ENCODE results near the gene DNAJB8. TPM values are rescaled to one million over a fixed set of nuclear protein-coding genes. Genes with fewer than 3 reads are reported as not detected.

Gene DNAJB8
- total RNA-seq, 1 donor from 2014 or later: not detected

GRCh38 chr3:128472449-128473179 lies 5.9 kb upstream of the DNAJB8 start:
- H3K27me3 ChIP-seq (ENCODE audit: low read depth): peaks cover 12% of the 10 kb centered on the region
- DNase-seq: no peak
- no peak overlapping the region for H3K27ac ChIP-seq
- no peak overlapping the region for H3K4me3 ChIP-seq
- no peaks in the 10 kb centered on the region for H3K9me3 ChIP-seq
- no peaks in the 10 kb centered on the region for H3K36me3 ChIP-seq
- intact Hi-C loops (cut with DNase I): no loop called here
- no peaks in the 10 kb centered on the region for H3K4me1 ChIP-seq
- TF ChIP-seq, protein P1, sequence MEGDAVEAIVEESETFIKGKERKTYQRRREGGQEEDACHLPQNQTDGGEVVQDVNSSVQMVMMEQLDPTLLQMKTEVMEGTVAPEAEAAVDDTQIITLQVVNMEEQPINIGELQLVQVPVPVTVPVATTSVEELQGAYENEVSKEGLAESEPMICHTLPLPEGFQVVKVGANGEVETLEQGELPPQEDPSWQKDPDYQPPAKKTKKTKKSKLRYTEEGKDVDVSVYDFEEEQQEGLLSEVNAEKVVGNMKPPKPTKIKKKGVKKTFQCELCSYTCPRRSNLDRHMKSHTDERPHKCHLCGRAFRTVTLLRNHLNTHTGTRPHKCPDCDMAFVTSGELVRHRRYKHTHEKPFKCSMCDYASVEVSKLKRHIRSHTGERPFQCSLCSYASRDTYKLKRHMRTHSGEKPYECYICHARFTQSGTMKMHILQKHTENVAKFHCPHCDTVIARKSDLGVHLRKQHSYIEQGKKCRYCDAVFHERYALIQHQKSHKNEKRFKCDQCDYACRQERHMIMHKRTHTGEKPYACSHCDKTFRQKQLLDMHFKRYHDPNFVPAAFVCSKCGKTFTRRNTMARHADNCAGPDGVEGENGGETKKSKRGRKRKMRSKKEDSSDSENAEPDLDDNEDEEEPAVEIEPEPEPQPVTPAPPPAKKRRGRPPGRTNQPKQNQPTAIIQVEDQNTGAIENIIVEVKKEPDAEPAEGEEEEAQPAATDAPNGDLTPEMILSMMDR (IDR thresholded peaks at IDR 0.05): no peak
- ATAC-seq: no peak

DNA sequence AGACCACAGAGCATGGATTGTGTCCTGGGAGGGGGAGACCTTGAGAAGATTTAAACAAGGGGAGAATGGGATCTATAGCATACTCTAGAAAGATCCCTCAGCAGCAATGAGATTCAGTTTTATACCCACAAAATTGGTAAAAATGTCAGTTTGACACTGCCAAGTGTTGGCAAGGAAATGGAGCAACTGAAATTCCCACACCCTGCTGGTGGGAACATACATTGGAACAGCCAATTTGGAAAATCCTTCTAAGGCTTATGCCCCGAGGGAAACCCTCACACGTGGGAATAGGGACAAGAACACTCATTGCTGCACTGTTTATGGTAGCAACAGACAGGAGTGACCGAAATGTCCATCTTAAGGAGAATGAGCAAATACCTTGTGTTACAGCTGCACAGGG lies 5.0 kb upstream of the DNAJB8 start:
- H3K4me3 ChIP-seq: no peak overlapping the region
- H3K27ac ChIP-seq: no peak overlapping the region
- TF ChIP-seq, protein P1 (IDR thresholded peaks at IDR 0.05): no peak
- no peak for ATAC-seq
- H3K9me3 ChIP-seq: no peaks in the 10 kb centered on the region
- DNase-seq: no peak
- peaks cover 4% of the 10 kb centered on the region for H3K27me3 ChIP-seq (ENCODE audit: low read depth)
- H3K4me1 ChIP-seq: no peaks in the 10 kb centered on the region
- no peaks in the 10 kb centered on the region for H3K36me3 ChIP-seq
- intact Hi-C loops (cut with DNase I): no loop called here

DNA sequence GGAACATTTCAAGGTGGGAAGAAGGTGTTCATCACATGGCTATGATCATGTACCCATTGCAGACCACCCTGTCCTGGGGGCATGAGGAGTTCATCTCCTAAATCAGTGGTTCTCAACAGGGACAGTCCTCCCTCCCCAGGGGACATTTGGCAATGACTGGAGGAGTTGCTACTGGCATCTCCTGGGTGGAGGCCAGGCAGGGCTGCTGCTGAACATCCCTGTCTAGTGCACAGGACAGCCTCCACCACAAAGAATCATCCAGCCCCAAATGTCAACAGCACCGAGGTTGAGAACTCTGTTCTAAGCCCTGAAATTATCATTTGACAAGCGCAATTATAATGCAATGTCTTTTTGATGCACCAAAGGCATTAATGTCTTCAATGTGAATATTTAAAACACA lies 4.4 kb upstream of the DNAJB8 start:
- DNase-seq (no peak), ATAC-seq (no peak)
- no peaks in the 10 kb centered on the region for H3K36me3 ChIP-seq
- TF ChIP-seq, protein P1 (IDR thresholded peaks at IDR 0.05): no peak
- no peaks in the 10 kb centered on the region for H3K4me1 ChIP-seq
- peaks cover 4% of the 10 kb centered on the region for H3K27me3 ChIP-seq (ENCODE audit: low read depth)
- H3K9me3 ChIP-seq: no peaks in the 10 kb centered on the region
- H3K4me3 ChIP-seq: no peak overlapping the region
- intact Hi-C loops (cut with DNase I): no loop called here
- no peak overlapping the region for H3K27ac ChIP-seq

- DNase-seq (no peak), ATAC-seq (no peak)
- Histone ChIP-seq H3K4me3 (no peak overlapping the region), H3K27me3 (ENCODE audit: low read depth) (peaks cover 4% of the 10 kb centered on the region), H3K4me1 (no peaks in the 10 kb centered on the region), H3K36me3 (no peaks in the 10 kb centered on the region), H3K9me3 (no peaks in the 10 kb centered on the region), H3K27ac (no peak overlapping the region)
- intact Hi-C loops (cut with DNase I): no loop called here
- TF ChIP-seq, protein P1 (IDR thresholded peaks at IDR 0.05): no peak
These were observed 3.6 kb upstream of the DNAJB8 start for GRCh38 chr3:128470134-128470899.

DNA sequence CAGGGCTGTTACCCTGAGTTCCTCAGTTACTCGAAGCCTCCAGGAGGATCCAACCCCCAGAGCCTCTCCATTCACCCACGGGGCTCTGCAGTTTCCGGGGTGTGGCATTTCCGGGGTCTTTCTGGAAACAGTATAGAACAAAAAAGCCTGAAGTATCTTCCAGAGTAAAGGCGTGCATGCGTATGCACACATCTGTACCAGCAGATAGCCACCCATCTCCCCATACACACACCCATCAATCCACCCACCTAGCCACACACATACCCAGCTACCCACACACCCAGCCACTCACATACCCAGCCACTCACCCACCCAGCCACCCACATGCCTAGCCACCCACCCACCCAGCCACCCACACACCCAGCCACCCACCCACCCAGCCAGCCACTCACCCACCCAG lies 2.9 kb upstream of the DNAJB8 start:
- no peak for ATAC-seq
- Histone ChIP-seq H3K36me3 (no peaks in the 10 kb centered on the region), H3K27ac (no peak overlapping the region), H3K9me3 (no peaks in the 10 kb centered on the region), H3K4me1 (no peaks in the 10 kb centered on the region), H3K4me3 (no peak overlapping the region), H3K27me3 (ENCODE audit: low read depth) (peaks cover 4% of the 10 kb centered on the region)
- intact Hi-C loops (cut with DNase I): no loop called here
- TF ChIP-seq, protein P1 (IDR thresholded peaks at IDR 0.05): no peak
- DNase-seq: no peak
